ENCODE data around the gene DUSP10. TPM values are rescaled to one million over a fixed set of nuclear protein-coding genes. Genes with fewer than 3 reads are reported as not detected.

Gene DUSP10
- total RNA-seq, 1 donor from 2014 or later, result 4.7 TPM

DNA sequence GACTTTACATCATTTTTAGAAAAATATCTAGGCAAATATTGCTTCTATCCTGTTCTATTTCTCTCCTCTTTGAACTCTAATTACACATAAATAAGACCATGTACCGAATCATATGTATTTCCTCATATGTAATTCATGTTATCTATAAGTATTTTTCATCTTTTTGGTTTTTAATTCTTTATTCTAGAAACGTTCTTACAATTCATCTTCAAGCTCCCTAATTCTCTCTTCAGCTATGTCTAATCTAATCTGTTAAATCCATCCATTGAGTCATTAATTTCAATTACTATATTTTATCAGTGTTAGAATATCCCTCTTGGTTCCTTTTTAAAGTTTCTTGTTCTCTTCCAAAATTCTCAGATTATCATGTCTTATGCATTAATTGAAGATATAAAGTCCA is 61.8 kb downstream of the DUSP10 start:
- Histone ChIP-seq H3K4me3 (no peak overlapping the region), H3K36me3 (no peaks in the 10 kb centered on the region), H3K9me3 (no peaks in the 10 kb centered on the region), H3K27ac (no peak overlapping the region), H3K27me3 (no peaks in the 10 kb centered on the region), H3K4me1 (no peaks in the 10 kb centered on the region)
- intact Hi-C loops (cut with DNase I), result no loop called here
- no peak for DNase-seq (ENCODE audit: extremely low spot score in 2 of 2)
- TF ChIP-seq, protein P1, sequence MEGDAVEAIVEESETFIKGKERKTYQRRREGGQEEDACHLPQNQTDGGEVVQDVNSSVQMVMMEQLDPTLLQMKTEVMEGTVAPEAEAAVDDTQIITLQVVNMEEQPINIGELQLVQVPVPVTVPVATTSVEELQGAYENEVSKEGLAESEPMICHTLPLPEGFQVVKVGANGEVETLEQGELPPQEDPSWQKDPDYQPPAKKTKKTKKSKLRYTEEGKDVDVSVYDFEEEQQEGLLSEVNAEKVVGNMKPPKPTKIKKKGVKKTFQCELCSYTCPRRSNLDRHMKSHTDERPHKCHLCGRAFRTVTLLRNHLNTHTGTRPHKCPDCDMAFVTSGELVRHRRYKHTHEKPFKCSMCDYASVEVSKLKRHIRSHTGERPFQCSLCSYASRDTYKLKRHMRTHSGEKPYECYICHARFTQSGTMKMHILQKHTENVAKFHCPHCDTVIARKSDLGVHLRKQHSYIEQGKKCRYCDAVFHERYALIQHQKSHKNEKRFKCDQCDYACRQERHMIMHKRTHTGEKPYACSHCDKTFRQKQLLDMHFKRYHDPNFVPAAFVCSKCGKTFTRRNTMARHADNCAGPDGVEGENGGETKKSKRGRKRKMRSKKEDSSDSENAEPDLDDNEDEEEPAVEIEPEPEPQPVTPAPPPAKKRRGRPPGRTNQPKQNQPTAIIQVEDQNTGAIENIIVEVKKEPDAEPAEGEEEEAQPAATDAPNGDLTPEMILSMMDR (IDR thresholded peaks at IDR 0.05), result no peak
- no peak for TF ChIP-seq POLR2A (IDR thresholded peaks at IDR 0.05)
- TF ChIP-seq POLR2AphosphoS5 (IDR thresholded peaks at IDR 0.05; ENCODE audit: insufficient read depth in 1 of 2, low read depth in 1 of 2), result no peak

DNA sequence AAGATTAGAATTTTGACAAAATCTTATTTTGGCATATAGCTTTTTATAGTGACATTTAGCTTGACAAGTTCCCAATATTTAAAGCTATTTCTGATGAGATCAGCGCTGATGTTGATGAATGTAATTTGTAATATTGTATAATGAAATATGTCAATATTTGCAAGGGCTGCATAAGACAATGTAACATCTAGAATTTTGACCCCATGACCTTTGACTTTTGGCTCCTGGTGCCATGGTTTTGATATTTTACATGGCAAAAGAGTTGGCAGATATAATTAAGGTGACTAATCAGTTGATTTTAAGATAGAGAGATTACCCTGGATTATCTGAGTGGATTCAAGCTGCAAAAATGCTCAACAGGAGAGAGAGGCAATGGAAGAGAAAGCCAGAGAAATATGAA is 63.9 kb downstream of the DUSP10 start:
- Histone ChIP-seq H3K9me3 (no peaks in the 10 kb centered on the region), H3K27ac (no peak overlapping the region), H3K36me3 (no peaks in the 10 kb centered on the region), H3K27me3 (no peaks in the 10 kb centered on the region), H3K4me1 (no peaks in the 10 kb centered on the region), H3K4me3 (no peak overlapping the region)
- no peak for TF ChIP-seq POLR2AphosphoS5 (IDR thresholded peaks at IDR 0.05; ENCODE audit: insufficient read depth in 1 of 2, low read depth in 1 of 2)
- TF ChIP-seq, protein P1 (IDR thresholded peaks at IDR 0.05), result no peak
- TF ChIP-seq POLR2A (IDR thresholded peaks at IDR 0.05), result no peak
- intact Hi-C loops (cut with DNase I), result no loop called here
- DNase-seq (ENCODE audit: extremely low spot score in 2 of 2), result no peak

DNA sequence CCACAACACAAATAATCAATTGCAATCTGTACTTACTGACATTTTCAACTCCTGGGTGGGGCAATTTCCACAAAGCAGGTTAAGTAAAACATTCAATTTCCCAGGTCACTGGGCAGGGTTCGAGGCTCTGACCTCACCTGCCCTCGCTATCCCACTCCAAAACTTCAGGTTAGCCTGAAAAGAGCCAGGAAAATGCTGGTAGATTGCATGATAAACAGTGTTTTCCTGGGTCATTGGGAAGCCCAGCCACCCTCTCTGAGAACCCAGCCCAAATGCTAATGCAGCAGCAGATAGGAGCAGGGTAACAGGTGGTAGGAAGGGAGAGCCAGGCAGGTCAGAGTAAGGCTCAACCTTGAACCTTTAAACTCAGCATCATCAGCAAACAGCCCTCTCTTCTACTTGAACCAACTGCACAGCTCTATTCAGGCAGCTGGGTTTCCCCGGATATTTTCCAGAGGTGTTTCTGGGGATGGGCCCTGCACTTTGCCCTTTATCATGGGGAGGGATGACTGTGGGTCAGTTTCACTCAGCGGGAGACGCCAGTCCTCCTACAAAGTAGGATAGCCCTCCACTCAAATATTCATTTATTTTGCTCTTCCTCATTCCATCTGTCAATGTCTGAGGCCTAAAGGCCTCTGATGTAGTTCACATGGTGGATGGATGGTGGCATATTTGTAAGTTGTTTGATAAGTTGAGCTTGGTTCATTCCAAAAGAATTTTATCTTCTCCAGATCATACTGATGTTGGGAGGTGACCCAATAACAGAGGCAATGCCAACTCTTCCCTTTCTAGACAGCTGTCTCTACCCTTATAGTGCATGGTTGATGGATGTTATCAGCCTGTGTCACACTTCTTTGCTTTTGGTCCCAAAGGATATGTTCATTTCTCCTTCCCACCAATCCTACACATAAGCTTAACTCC is 65.7 kb downstream of the DUSP10 start:
- DNase-seq (ENCODE audit: extremely low spot score in 2 of 2), result no peak
- H3K4me1 ChIP-seq, result no peaks in the 10 kb centered on the region
- intact Hi-C loops (cut with DNase I), result no loop called here
- no peaks in the 10 kb centered on the region for H3K9me3 ChIP-seq
- no peak overlapping the region for H3K4me3 ChIP-seq
- TF ChIP-seq, protein P1 (IDR thresholded peaks at IDR 0.05), result no peak
- no peak for TF ChIP-seq POLR2AphosphoS5 (IDR thresholded peaks at IDR 0.05; ENCODE audit: insufficient read depth in 1 of 2, low read depth in 1 of 2)
- TF ChIP-seq POLR2A (IDR thresholded peaks at IDR 0.05), result no peak
- H3K27me3 ChIP-seq, result no peaks in the 10 kb centered on the region
- H3K36me3 ChIP-seq, result no peaks in the 10 kb centered on the region
- H3K27ac ChIP-seq, result no peak overlapping the region

DNA sequence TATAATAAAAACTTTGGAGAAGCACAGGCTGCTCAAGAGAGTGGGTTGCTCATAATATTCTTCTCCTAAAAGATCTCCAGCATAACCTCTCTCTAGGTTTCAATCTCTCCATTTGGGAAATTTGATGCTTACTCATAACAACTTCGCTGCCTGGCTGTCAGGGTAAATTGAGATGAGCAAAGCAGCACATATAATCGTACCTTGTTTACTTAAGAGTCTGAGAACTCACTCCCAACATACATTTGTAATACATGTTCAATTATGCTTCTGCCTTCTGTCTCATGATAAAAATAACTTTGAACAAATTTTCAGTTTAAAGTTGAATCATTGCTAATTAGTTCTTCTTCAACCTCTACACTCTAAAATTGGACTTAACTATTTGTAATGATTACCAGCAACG is 68.9 kb downstream of the DUSP10 start:
- Histone ChIP-seq H3K4me1 (no peaks in the 10 kb centered on the region), H3K27ac (no peak overlapping the region), H3K9me3 (no peaks in the 10 kb centered on the region), H3K4me3 (no peak overlapping the region), H3K36me3 (no peaks in the 10 kb centered on the region), H3K27me3 (no peaks in the 10 kb centered on the region)
- no peak for DNase-seq (ENCODE audit: extremely low spot score in 2 of 2)
- no peak for TF ChIP-seq POLR2AphosphoS5 (IDR thresholded peaks at IDR 0.05; ENCODE audit: insufficient read depth in 1 of 2, low read depth in 1 of 2)
- TF ChIP-seq, protein P1 (IDR thresholded peaks at IDR 0.05), result no peak
- no peak for TF ChIP-seq POLR2A (IDR thresholded peaks at IDR 0.05)
- intact Hi-C loops (cut with DNase I), result no loop called here

DNA sequence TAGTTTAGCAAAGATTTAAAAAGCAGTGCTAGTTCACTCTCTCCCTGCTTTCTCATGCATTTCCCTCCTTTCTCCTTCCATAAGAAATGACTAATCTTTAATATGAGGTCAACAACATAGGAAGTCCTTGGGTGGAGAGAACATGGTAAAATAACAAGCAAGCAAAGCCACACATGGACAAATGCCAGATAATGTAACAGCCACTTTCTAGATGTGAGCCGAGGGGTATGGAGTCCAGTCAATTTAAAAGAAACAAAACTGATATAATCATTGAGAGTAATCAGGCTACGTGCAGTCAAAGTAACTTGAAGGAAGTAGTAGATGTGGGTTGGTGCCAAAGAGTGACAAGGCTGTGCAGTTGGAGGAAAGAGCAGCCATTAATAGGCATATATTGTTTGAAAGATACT is 69.6 kb downstream of the DUSP10 start:
- intact Hi-C loops (cut with DNase I), result no loop called here
- H3K4me3 ChIP-seq, result no peak overlapping the region
- H3K27me3 ChIP-seq, result no peaks in the 10 kb centered on the region
- no peaks in the 10 kb centered on the region for H3K4me1 ChIP-seq
- no peak overlapping the region for H3K27ac ChIP-seq
- TF ChIP-seq, protein P1 (IDR thresholded peaks at IDR 0.05), result no peak
- no peak for TF ChIP-seq POLR2AphosphoS5 (IDR thresholded peaks at IDR 0.05; ENCODE audit: insufficient read depth in 1 of 2, low read depth in 1 of 2)
- no peak for TF ChIP-seq POLR2A (IDR thresholded peaks at IDR 0.05)
- H3K36me3 ChIP-seq, result no peaks in the 10 kb centered on the region
- DNase-seq (ENCODE audit: extremely low spot score in 2 of 2), result no peak
- H3K9me3 ChIP-seq, result no peaks in the 10 kb centered on the region

Data from vagina (tissue), 2 donors.